ENCODE results near the gene CIBAR2.

Gene CIBAR2

DNA sequence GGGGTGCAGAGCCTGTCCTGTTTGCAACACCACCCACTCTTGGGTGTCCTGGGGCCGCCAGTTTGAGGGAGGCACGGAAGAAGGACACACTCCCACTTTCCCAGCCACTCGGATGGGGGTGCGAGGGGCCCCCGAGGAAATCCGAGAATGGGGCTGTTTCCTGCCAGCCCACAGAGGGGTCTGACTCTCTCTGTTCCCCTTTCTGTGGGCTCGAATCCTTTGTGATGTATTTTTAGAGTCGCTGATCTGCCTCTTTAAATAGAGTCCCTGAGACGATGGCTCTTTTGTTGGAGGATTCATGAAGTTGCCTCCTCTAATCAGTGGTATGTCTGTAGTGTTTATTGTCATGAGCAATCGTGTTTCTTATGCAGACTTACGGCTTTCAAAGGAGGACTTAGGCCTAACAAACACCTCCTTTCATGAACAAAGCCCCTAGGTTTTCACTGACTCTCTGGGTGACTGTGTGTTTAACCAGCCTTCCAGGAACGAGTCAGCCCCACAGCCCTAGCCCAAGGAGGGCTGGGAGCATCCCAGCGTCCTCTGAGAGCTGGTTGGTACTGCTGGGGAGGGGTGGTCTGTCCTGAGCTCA is 29.1 kb downstream of the CIBAR2 start:
- POLR2A ChIA-PET, result no interaction called here

DNA sequence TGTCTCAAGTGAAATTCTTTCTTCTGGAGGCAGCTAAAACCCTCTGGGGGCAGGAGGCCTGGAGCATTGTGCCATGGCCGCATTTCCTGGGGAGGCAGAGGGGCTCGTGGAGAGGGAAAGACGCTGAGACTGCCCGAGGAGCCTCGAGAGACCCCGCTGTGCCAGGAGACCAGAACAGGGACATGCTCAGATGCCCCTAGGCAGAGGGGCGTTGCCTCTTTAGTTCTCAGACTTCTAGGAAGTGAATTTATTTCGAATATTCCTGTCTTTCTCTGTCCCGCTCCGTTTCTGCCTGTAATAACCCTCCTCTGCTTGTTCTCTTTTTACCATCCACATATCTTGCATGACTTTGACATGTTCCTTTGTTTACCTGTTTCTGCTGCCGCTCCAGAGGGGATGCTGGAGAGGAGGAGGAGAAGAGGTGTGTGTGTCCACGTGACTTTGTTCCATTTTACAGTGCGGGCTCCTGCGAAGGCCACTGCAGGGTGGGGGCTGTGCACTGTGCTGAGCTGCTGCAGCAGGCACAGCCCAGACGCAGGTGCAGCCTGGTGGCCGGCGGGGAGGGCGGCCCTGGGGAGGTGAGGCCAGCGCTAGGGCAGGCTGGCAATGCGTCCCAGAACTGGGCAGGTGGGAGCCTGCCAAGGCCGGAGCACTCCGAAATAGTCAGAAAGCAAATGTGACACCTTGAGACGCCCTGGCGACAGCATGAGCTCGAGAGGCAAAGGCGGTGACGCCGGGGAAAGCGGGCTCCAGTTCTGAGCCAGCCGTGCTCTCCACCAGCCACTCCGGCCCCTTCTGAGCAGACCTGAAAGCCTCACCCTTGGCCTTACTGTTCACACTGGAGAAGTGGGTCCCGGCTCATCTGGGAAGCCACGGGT is 29.9 kb downstream of the CIBAR2 start:
- DNase-seq (ENCODE audit: extremely low spot score), result peak; percentile 52
- TF ChIP-seq, protein P1, sequence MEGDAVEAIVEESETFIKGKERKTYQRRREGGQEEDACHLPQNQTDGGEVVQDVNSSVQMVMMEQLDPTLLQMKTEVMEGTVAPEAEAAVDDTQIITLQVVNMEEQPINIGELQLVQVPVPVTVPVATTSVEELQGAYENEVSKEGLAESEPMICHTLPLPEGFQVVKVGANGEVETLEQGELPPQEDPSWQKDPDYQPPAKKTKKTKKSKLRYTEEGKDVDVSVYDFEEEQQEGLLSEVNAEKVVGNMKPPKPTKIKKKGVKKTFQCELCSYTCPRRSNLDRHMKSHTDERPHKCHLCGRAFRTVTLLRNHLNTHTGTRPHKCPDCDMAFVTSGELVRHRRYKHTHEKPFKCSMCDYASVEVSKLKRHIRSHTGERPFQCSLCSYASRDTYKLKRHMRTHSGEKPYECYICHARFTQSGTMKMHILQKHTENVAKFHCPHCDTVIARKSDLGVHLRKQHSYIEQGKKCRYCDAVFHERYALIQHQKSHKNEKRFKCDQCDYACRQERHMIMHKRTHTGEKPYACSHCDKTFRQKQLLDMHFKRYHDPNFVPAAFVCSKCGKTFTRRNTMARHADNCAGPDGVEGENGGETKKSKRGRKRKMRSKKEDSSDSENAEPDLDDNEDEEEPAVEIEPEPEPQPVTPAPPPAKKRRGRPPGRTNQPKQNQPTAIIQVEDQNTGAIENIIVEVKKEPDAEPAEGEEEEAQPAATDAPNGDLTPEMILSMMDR (IDR thresholded peaks at IDR 0.05; ENCODE audit: control extremely low read depth, extremely low read depth, low read depth, missing control alignments), result no peak
- POLR2A ChIA-PET, result no interaction called here
- CTCF ChIA-PET, result interaction anchor here (1.3 to 3.2 kb wide), 5 partner anchors 23 to 338 kb away, joined by 3 to 8 read pairs (median 3); no protein-coding TSS in a partner anchor

More for the DNA sequence above, 29.1 kb downstream of the CIBAR2 start:
- CTCF ChIA-PET, result interaction anchor here (1.1 to 2.0 kb wide), 4 partner anchors 22 to 337 kb away, joined by 3 to 6 read pairs (median 3); no protein-coding TSS in a partner anchor
- TF ChIP-seq, protein P1 (IDR thresholded peaks at IDR 0.05; ENCODE audit: control extremely low read depth, extremely low read depth, low read depth, missing control alignments), result no peak
- DNase-seq (ENCODE audit: extremely low spot score), result peak; percentile 45

DNA sequence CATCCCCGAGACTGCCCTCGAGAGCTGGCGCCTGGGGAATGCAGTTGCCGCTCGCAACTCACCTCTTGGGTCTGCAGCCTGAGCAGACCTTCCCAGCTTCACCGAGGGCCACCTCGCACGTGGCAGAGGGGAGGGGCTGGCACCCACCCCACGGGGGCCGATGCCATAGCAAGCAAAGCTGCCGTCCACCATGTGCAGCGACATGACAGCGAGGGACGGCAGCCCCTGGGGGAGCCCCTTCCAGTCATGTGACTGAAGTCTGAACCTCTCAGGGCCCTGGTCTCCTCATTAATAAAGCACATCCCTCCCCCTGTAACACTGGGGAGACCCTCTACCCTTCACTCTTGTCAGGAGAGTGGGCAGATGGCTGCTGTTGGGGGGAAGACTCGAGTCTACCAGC is 30.5 kb downstream of the CIBAR2 start:
- ChIA-PET POLR2A (no interaction called here), CTCF (interaction anchor here (1.3 to 3.2 kb wide), 2 partner anchors 26 to 334 kb away, joined by 3 to 8 read pairs; no protein-coding TSS in a partner anchor)

DNA sequence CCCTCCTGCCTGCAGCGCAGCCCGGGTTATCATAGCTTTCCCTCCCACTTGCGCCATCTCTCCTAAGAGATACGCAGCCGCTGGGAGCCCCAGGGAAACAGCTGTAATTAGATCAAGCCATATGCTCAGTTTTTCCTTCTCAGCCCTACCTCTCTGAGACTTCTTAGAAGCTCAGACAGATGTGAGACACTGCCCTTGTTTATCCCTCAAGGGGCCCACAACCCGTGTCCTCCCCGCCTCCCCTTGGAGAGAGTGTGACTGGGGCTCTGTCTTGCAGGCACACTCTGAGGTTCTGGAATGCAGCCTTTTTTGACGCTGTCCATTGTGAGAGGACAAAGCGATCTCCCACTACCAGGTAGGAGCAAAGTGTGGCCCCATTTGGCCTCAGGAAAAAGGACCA is 31.2 kb downstream of the CIBAR2 start:
- DNase-seq (ENCODE audit: extremely low spot score), result no peak
- TF ChIP-seq, protein P1 (IDR thresholded peaks at IDR 0.05; ENCODE audit: control extremely low read depth, extremely low read depth, low read depth, missing control alignments), result no peak
- ChIA-PET CTCF (interaction anchor here (1.2 to 3.2 kb wide), 2 partner anchors 25 to 47 kb away, joined by 3 to 8 read pairs; no protein-coding TSS in a partner anchor), POLR2A (no interaction called here)

More for the DNA sequence above, 30.5 kb downstream of the CIBAR2 start:
- TF ChIP-seq, protein P1 (IDR thresholded peaks at IDR 0.05; ENCODE audit: control extremely low read depth, extremely low read depth, low read depth, missing control alignments), result no peak
- DNase-seq (ENCODE audit: extremely low spot score), result no peak

DNA sequence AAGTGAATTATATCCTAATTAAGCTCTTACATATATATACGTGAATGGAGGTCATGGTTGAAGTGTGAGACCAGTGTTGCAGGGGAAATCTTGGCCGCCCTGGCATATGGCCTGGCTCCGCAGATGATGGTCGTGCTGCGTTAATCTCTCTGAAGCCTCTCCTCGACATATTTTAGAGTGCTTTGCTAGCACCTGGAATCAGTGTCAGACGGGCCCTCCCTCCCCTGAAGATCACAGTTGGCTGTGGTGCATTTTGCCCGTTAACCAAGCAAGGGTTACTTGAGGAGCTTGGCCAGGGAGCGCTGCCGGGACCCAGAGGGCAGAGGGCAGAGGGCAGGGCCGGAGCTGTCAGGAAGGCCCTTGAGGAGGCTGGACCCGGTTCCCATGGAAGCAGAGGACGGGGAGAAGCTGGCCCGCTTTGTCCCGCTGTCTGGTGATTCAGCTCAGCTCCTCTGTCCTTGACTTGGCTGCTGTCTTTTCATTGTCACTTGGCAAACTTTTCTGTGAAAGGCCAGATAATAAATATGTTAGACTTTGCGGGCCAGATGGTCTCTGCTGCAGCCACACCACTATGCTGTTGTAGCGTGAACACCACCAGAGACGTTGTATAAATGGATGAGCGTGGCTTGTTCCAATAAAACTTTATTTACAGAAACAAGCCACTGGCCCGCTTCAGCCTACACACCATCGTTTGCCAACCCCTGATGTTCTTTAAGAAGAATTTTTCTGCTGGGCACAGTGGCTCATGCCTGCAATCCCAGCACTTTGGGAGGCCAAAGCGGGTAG is 32.3 kb downstream of the CIBAR2 start:
- no peak for DNase-seq (ENCODE audit: extremely low spot score)
- POLR2A ChIA-PET, result no interaction called here
- CTCF ChIA-PET, result interaction anchor here (1.2 to 3.2 kb wide), 2 partner anchors 24 to 46 kb away, joined by 3 to 8 read pairs; no protein-coding TSS in a partner anchor
- TF ChIP-seq, protein P1 (IDR thresholded peaks at IDR 0.05; ENCODE audit: control extremely low read depth, extremely low read depth, low read depth, missing control alignments), result no peak

DNA sequence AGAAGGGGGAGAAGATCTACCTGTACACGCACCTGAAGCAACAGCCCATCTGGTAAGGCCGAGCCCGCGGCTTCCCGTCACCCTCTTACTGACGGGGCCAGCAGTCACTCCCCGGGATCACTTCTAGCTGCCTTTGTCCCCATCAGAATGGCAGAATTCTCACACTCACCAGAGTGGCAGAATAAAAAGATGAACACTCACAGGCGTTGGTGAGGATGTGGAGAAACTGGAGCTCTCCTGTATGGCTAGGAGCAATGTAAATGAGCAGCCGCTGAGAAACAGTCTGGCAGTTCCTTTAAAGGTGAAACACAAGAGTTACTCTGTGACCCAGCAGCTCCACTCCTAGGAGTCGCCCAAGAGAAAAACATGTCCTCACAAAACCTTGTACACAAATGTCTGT is 33.3 kb downstream of the CIBAR2 start:
- TF ChIP-seq, protein P1 (IDR thresholded peaks at IDR 0.05; ENCODE audit: control extremely low read depth, extremely low read depth, low read depth, missing control alignments), result no peak
- CTCF ChIA-PET, result interaction anchor here (1.9 kb wide), 1 partner anchor 8 kb away, joined by 8 read pairs; no protein-coding TSS in a partner anchor
- no peak for DNase-seq (ENCODE audit: extremely low spot score)
- POLR2A ChIA-PET, result no interaction called here
